Muscle of leg (tissue), 16 donors: ENCODE data around the gene PSMB5. TPM values are rescaled to one million over a fixed set of nuclear protein-coding genes. Genes with fewer than 3 reads are reported as not detected.

Source experiments
- DNase-seq: peaks from one replicate; pipeline ENCODE4 v3.0.0; 2013
- H3K27ac ChIP-seq: one replicate; pipeline ENCODE4 v1.5.1; 2013; ENCODE audit warnings: mild to moderate bottlenecking, low read length, control low read depth
- H3K27me3 ChIP-seq: one replicate; pipeline ENCODE4 v1.6.1; 2013; ENCODE audit warnings: low read length; ENCODE audit not compliant: control insufficient read depth, insufficient read depth
- H3K36me3 ChIP-seq: one replicate; pipeline ENCODE4 v1.6.1; 2013; ENCODE audit warnings: low read length; ENCODE audit not compliant: control insufficient read depth, insufficient read depth
- H3K4me1 ChIP-seq: one replicate; pipeline ENCODE4 v1.6.1; 2013; ENCODE audit warnings: low read length; ENCODE audit not compliant: control insufficient read depth, insufficient read depth
- H3K4me3 ChIP-seq: one replicate; pipeline ENCODE4 v1.5.1; 2013; ENCODE audit warnings: low read length, control low read depth
- H3K9me3 ChIP-seq: replicated peaks from 2 replicates; pipeline ENCODE4 v1.6.1; 2013; ENCODE audit warnings: low read depth, low read length; ENCODE audit not compliant: control insufficient read depth
- WGBS: methylation state at CpG from one replicate; pipeline ENCODE4 v1.1.5; 2013; ENCODE audit warnings: missing lambda C conversion rate; ENCODE audit not compliant: insufficient coverage; 5-methylcytosine and 5-hydroxymethylcytosine counted together
- long read RNA-seq, 11 donors: transcript quantifications; one replicate each; lab custom pipeline, GENCODE V29; 2026
- polyA plus RNA-seq, 8 donors: library from polyadenylated mRNA; unstranded; fragments of 120-200 nt; gene quantifications; one replicate each; pipeline versions ENCODE4 v1.2.1 to v1.2.3, GENCODE V29; 2013; ENCODE audit warnings: inconsistent platforms in 1 of 8, low replicate concordance in 1 of 8; ENCODE audit not compliant: insufficient read length in 8 of 8, insufficient read depth in 1 of 8
- total RNA-seq: library from RNA; stranded (reverse); fragments of 120-200 nt; gene quantifications from one replicate; pipeline ENCODE4 v1.2.4, GENCODE V29; 2013

Gene PSMB5
- total RNA-seq: 154 TPM
- polyA plus RNA-seq: 100 to 1,000 TPM; 221 to 278 (median 253) TPM
- long read RNA-seq, donor 1, transcript PSMB5-202 (3 exons, 1,294 nt): major isoform, 76 of 114 reads
- long read RNA-seq, donor 1, transcript PSMB5-206 (3 exons, 444 nt): minor isoform, 6 of 114 reads
- long read RNA-seq, donor 1, partial matches to known transcripts: 32 of 114 reads
- long read RNA-seq, donor 1, other reads (novel, unspliced or antisense): 0 of 114 reads
- long read RNA-seq, donor 2, transcript PSMB5-202 (3 exons, 1,294 nt): major isoform, 20 of 20 reads
- long read RNA-seq, donor 2, partial matches to known transcripts: 0 of 20 reads
- long read RNA-seq, donor 2, other reads (novel, unspliced or antisense): 0 of 20 reads
- long read RNA-seq, donor 3, transcript PSMB5-202 (3 exons, 1,294 nt): major isoform, 117 of 191 reads
- long read RNA-seq, donor 3, partial matches to known transcripts: 58 of 191 reads
- long read RNA-seq, donor 3, other reads (novel, unspliced or antisense): 9 of 191 reads
- long read RNA-seq, donor 4, transcript PSMB5-202 (3 exons, 1,294 nt): major isoform, 85 of 144 reads
- long read RNA-seq, donor 4, partial matches to known transcripts: 48 of 144 reads
- long read RNA-seq, donor 4, other reads (novel, unspliced or antisense): 6 of 144 reads
- long read RNA-seq, donor 5, transcript PSMB5-206 (3 exons, 444 nt): minor isoform, 9 of 520 reads
- long read RNA-seq, donor 5, transcript PSMB5-202 (3 exons, 1,294 nt): major isoform, 312 of 520 reads
- long read RNA-seq, donor 5, partial matches to known transcripts: 181 of 520 reads
- long read RNA-seq, donor 5, other reads (novel, unspliced or antisense): 11 of 520 reads
- long read RNA-seq, donor 6, transcript PSMB5-203 (3 exons, 900 nt): minor isoform, 6 of 412 reads
- long read RNA-seq, donor 6, transcript PSMB5-202 (3 exons, 1,294 nt): major isoform, 213 of 412 reads
- long read RNA-seq, donor 6, transcript PSMB5-206 (3 exons, 444 nt): minor isoform, 8 of 412 reads
- long read RNA-seq, donor 6, partial matches to known transcripts: 170 of 412 reads
- long read RNA-seq, donor 6, other reads (novel, unspliced or antisense): 5 of 412 reads
- long read RNA-seq, donor 7, transcript PSMB5-206 (3 exons, 444 nt): minor isoform, 11 of 318 reads
- long read RNA-seq, donor 7, transcript PSMB5-202 (3 exons, 1,294 nt): major isoform, 158 of 318 reads
- long read RNA-seq, donor 7, partial matches to known transcripts: 139 of 318 reads
- long read RNA-seq, donor 7, other reads (novel, unspliced or antisense): 5 of 318 reads
- long read RNA-seq, donor 8, transcript PSMB5-202 (3 exons, 1,294 nt): major isoform, 117 of 174 reads
- long read RNA-seq, donor 8, partial matches to known transcripts: 50 of 174 reads
- long read RNA-seq, donor 8, other reads (novel, unspliced or antisense): 0 of 174 reads
- long read RNA-seq, donor 9, transcript PSMB5-202 (3 exons, 1,294 nt): major isoform, 103 of 229 reads
- long read RNA-seq, donor 9, transcript PSMB5-206 (3 exons, 444 nt): minor isoform, 5 of 229 reads
- long read RNA-seq, donor 9, partial matches to known transcripts: 110 of 229 reads
- long read RNA-seq, donor 9, other reads (novel, unspliced or antisense): 6 of 229 reads
- long read RNA-seq, donor 10, transcript PSMB5-202 (3 exons, 1,294 nt): major isoform, 177 of 306 reads
- long read RNA-seq, donor 10, transcript PSMB5-206 (3 exons, 444 nt): minor isoform, 5 of 306 reads
- long read RNA-seq, donor 10, partial matches to known transcripts: 109 of 306 reads
- long read RNA-seq, donor 10, other reads (novel, unspliced or antisense): 8 of 306 reads
- long read RNA-seq, donor 11, transcript PSMB5-206 (3 exons, 444 nt): minor isoform, 11 of 246 reads
- long read RNA-seq, donor 11, transcript PSMB5-202 (3 exons, 1,294 nt): major isoform, 113 of 246 reads
- long read RNA-seq, donor 11, partial matches to known transcripts: 112 of 246 reads
- long read RNA-seq, donor 11, other reads (novel, unspliced or antisense): 5 of 246 reads

- WGBS: 0% methylated on average over 26 of the region's 36 CpGs
- H3K9me3 ChIP-seq: no peaks in the 10 kb centered on the region
These were observed at the start of gene PSMB5 for GRCh38 chr14:23034498-23035302. Gene PSMB5, minus strand, starts transcription at chr14:23034900. Its CDS starts 19 bp downstream, at chr14:23034881.

GRCh38 chr14:23080474-23080873 is 45.8 kb upstream of the PSMB5 start:
- WGBS: no CpG with 5 or more reads among the region's 1 CpG
- Histone ChIP-seq H3K27me3 (no peaks in the 10 kb centered on the region), H3K4me1 (no peaks in the 10 kb centered on the region), H3K9me3 (no peaks in the 10 kb centered on the region), H3K36me3 (peaks cover 62% of the 10 kb centered on the region), H3K27ac (no peak overlapping the region), H3K4me3 (no peak overlapping the region)
- no peak for DNase-seq

More at GRCh38 chr14:23034498-23035302, at the start of gene PSMB5:
- peak within 1 kb of the TSS; percentile 98 for H3K27ac ChIP-seq
- H3K4me1 ChIP-seq: peaks cover 11% of the 10 kb centered on the region
- H3K27me3 ChIP-seq: no peaks in the 10 kb centered on the region
- peaks cover 27% of the 10 kb centered on the region for H3K36me3 ChIP-seq
- peak; percentile 98 for DNase-seq
- peak within 1 kb of the TSS; percentile 83 for H3K4me3 ChIP-seq

GRCh38 chr14:23079716-23080115 is 45.0 kb upstream of the PSMB5 start:
- Histone ChIP-seq H3K4me3 (no peak overlapping the region), H3K27me3 (no peaks in the 10 kb centered on the region), H3K9me3 (no peaks in the 10 kb centered on the region), H3K4me1 (no peaks in the 10 kb centered on the region), H3K27ac (no peak overlapping the region), H3K36me3 (peaks cover 62% of the 10 kb centered on the region)
- 83% methylated on average over 2 of the region's 2 CpGs for WGBS
- DNase-seq: no peak

GRCh38 chr14:23078692-23079116 is 44.0 kb upstream of the PSMB5 start:
- 17% methylated on average over 1 of the region's 2 CpGs for WGBS
- Histone ChIP-seq H3K27ac (no peak overlapping the region), H3K27me3 (no peaks in the 10 kb centered on the region), H3K36me3 (peaks cover 66% of the 10 kb centered on the region), H3K4me1 (no peaks in the 10 kb centered on the region), H3K4me3 (no peak overlapping the region), H3K9me3 (no peaks in the 10 kb centered on the region)
- DNase-seq: peak; percentile 46

- Histone ChIP-seq H3K4me3 (no peak overlapping the region), H3K4me1 (no peaks in the 10 kb centered on the region), H3K27ac (no peak overlapping the region), H3K27me3 (no peaks in the 10 kb centered on the region), H3K9me3 (no peaks in the 10 kb centered on the region), H3K36me3 (peaks cover 66% of the 10 kb centered on the region)
- DNase-seq: no peak
- 100% methylated on average over 1 of the region's 5 CpGs for WGBS
These were observed 43.3 kb upstream of the PSMB5 start for GRCh38 chr14:23077962-23078361.

GRCh38 chr14:23076785-23077408 is 42.2 kb upstream of the PSMB5 start:
- H3K36me3 ChIP-seq: peaks cover 69% of the 10 kb centered on the region
- H3K27ac ChIP-seq: no peak overlapping the region
- no peaks in the 10 kb centered on the region for H3K9me3 ChIP-seq
- H3K4me1 ChIP-seq: peaks cover 6% of the 10 kb centered on the region
- no peaks in the 10 kb centered on the region for H3K27me3 ChIP-seq
- no CpG with 5 or more reads among the region's 5 CpGs for WGBS
- peak; percentile 44 for DNase-seq
- H3K4me3 ChIP-seq: no peak overlapping the region

- no CpG with 5 or more reads among the region's 1 CpG for WGBS
- peaks cover 18% of the 10 kb centered on the region for H3K4me1 ChIP-seq
These were observed 40.2 kb upstream of the PSMB5 start for GRCh38 chr14:23074906-23075305.

GRCh38 chr14:23071921-23072539 is 37.3 kb upstream of the PSMB5 start:
- WGBS: 77% methylated on average over 3 of the region's 5 CpGs
- Histone ChIP-seq H3K27me3 (no peaks in the 10 kb centered on the region), H3K9me3 (no peaks in the 10 kb centered on the region), H3K4me1 (peaks cover 26% of the 10 kb centered on the region), H3K36me3 (peaks cover 59% of the 10 kb centered on the region), H3K27ac (peak overlapping the region; percentile 73), H3K4me3 (peak overlapping the region; percentile 74)
- no peak for DNase-seq

More at GRCh38 chr14:23074906-23075305, 40.2 kb upstream of the PSMB5 start:
- no peaks in the 10 kb centered on the region for H3K9me3 ChIP-seq
- no peak overlapping the region for H3K4me3 ChIP-seq
- DNase-seq: no peak
- H3K36me3 ChIP-seq: peaks cover 57% of the 10 kb centered on the region
- H3K27ac ChIP-seq: no peak overlapping the region
- H3K27me3 ChIP-seq: no peaks in the 10 kb centered on the region
